ENCODE results near the gene CDH4. TPM values are rescaled to one million over a fixed set of nuclear protein-coding genes. Genes with fewer than 3 reads are reported as not detected.
"Not testable (repeated sequence)": the region's sequence is repeated elsewhere in the genome, so short reads cannot be mapped to it uniquely, and the experiment has no call there.

CDH4 gene
- polyA plus RNA-seq, 1 donor = 1.2 TPM

DNA sequence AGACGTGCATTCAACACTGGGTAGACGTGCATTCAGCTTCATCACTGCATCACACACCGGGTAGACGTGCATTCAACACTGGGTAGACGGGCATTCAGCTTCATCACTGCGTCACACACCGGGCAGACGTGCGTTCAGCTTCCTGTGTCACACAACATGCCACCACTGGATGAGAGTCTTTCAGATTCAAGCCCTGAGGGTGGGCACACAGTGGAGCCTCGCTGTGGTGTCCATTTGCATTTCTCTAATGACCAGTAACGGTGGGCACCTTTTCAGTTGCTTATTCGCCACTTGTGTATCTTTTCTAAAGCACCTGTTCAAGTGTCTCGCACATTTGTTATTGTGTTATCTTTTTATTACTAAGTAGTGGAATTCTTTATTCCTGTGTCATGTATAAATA is 719.5 kb downstream of the CDH4 start:
- DNase-seq (ENCODE audit: low read depth) = not testable (repeated sequence)

DNA sequence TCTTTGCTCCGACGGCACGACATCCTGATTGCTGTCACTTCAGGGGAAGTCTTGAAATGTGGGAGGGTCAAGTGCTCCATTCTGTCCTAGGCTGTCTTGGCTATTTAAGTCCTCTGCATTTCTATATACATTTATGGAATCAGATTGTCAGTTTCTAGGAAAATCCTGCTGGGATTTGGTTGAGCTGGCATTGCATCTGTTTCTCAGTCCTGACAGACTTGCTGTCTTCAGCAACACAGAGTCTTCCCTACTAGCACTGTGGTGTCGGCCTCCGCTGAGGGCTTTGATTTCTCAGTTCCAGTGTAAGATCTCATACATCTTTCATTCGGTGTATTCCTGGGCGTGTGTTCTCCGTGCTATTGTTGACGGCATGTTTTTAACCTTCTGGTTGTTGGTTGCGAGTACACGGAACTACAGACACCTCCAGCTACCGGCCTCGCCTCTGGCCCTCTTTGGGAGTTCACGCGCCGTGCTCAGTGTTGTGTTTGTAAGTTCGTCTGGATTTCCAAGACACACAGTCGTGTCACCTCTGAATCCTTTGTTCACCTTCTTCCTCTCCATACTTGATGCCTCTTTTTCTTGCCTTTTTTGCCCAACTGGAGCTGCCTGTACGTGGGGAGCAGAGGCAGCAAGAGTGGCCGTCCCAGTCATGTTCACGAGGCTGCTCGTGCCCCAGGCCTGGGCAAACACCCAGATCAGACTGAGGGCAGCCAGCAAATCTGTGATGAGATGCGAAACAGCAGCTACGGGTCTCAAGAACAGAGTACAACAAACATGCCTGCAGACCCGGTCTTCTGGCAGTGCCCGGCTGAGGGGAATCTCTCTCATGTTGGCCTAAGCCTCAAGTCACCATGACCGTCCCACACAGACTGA is 720.8 kb downstream of the CDH4 start:
- no peak for DNase-seq (ENCODE audit: low read depth)

DNA sequence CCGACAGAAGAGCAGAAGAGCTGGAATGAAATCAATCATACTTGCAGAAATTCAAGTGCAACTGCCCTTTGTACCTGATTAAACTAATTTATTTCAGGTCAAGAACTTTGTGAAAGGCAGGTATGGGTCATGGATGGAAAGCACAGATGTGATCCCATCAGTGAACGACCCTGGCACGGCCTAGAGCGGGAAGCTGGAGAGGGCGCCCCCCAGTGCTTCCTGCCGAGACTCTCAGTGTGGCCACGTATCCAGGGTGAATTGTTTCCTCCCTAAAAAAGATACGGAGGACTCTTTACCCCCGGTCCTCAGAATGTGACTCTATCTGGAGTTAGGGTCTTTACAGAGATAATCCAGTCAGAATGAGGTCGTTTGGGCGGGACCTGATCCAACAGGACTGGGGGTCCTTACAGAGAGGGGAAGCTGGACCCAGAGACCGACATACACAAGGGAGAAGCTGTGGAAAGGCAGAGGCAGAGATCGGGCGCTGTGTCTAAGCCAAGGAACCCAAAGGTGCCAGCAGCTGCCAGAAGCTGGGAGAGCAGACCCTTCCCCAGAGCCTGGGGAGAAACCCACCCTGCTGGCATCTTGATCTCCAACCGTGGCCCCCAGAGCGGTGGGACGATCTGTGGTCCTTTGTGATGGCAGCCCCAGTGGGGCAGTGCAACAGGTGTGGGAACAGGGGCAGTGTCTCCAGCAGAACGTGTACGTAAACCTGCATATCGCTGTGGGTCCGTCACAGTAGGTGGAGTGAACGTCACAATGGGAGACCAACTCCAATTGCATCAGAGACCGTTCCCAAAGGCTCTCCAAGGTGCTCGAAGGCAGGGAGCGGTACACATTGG is 721.7 kb downstream of the CDH4 start:
- DNase-seq (ENCODE audit: low read depth) = no peak

DNA sequence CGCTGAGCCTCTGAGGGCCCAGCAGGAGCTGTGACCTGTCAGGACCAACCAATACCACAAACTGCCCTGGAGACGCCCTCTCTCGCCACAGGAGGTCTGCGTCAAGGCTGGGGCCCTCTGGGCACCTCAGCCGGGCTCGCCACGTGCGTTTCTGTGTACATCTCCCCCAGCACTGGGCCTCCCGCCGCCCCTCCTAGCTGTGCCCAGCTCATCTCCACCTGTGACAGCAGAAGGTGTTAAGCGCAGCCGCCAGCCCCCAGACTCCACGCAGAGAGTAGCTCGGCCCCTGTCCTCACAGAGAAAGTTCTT is 722.2 kb downstream of the CDH4 start:
- no peak for DNase-seq (ENCODE audit: low read depth)

DNA sequence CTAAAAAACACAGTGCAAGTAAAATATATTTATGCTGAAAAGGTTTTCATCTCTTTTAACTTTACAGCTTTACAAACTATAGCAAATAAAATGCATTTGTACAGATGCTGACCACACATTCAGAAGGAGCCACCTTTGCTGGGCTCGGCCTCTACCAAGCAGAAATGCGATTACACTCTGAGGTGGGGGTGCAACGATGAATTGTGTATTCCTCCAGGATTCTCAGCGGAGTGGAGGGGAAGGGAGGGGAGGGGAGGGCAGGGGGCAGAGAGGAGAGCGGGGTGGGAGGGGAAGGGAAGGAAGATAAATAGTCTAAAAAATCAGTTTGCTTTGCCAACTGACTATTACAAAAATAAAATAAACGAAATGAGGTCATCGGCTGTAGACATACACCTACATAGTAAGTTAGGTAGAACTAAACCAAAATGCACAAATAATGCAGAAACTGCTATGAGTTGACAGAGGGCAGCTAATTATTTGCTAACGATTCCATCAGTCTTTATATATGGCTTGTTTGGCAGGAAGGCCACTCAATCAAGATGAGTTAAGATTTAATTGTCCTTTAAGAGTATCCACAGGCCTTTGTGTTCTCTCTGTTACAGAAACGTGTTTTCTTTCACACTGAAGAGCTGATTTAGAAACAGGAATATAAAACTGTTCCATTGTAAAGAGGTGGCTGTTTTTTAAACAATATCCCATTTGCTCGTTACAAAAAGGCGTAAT is 723.5 kb downstream of the CDH4 start:
- DNase-seq (ENCODE audit: low read depth) = no peak

DNA sequence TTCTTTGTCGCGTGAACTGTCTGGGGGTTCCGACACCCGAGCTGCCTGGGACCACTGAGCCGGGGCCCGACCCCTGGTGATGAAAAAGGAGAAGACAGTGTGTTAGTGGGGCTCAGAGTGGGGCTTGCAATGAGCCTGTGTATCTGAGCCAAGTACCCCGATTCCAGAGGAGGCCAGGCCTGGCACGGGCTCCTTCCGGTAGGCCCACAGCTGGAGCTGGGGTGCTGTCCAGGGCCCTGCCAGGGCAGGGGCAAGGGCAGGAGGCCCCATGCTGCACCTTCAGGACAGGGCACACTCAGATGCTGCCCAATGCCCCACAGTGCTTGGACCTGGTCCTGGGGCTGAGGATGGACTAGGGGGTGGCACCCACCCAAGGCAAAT is 724.2 kb downstream of the CDH4 start:
- no peak for DNase-seq (ENCODE audit: low read depth)

DNA sequence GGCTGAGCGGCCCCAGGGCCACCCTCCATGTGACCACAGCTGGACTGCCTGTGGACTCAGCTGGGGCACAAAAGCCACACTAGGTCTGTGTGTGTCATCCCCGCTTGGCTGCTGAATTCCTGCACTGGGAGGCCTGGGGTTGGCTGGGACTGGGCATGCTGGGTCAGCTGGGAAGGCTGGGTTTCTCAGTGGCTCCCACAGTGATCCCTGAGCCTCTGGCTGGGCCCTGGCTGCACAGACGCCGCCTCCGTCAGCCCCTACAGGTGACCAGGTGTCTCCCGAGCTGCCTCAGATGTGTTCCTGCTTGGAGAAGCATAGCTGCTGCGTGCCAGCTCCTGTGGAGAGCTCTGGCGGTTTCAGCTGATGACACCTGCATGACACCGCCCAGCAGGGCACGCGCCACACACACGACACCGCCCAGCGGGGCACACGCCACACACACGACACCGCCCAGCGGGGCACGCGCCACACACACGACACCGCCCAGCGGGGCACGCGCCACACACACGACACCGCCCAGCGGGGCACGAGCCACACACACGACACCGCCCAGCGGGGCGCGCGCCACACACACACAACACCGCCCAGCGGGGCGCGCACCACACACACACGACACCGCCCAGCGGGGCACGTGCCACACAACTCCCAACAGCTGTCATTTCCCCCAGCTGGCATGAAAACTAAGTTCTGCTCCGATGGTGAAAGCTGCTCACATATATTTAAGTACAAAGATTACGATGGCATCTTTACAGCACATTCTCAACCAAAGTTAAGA is 724.8 kb downstream of the CDH4 start:
- no peak for DNase-seq (ENCODE audit: low read depth)

DNA sequence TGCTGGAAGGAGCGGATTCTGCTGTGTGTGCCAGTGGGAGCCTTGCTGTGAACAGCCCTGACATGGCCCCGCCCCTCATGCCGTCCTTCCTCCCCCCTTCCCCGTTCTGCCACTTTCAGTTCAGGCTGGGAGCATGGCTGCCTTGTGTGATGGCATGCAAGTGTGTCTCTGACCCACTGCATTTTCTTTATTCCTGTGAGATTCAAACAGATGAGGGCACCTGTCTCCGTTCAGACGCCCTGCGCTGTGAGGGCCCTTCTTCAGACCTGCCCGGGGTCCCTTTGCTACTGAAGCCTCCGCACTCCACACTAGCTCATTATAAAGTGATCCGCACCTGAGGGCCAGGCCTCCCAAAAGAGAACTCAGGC is 725.3 kb downstream of the CDH4 start:
- no peak for DNase-seq (ENCODE audit: low read depth)

DNA sequence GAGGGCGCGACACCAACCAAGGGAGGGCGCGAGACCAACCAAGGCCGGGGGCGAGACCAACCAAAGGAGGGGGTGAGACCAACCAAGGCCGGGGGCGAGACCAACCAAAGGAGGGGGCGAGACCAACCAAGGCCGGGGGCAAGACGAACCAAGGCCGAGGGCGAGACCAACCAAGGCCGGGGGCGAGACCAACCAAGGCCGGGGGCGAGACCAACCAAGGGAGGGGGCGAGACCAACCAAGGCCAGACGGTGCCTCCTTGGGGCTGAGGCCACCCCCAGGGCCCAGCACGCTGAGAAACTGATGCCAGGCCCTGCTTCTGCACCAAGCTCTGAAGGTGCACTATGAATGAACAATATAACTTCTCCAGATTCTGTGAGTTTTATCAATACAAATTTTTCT is 726.4 kb downstream of the CDH4 start:
- no peak for DNase-seq (ENCODE audit: low read depth)

DNA sequence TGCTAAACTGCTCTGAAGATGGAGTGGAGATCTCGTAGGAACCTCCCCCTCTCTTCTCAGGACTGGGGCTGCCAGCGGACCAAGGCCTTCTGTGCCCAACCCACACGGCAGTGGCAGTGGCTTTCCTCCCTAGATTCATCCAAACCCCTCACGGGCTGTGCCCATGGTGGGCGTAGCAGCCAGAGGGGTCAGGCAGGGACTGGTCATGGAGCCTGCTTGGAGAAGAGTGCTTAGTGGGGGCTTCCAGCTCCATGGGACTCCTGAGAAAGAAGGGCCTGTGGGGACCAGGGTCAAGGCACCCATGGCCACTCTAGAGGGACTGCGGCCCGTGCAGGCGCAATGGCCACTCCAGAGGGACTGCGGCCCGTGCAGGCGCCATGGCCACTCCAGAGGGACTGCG is 727.0 kb downstream of the CDH4 start:
- DNase-seq (ENCODE audit: low read depth) = no peak

DNA sequence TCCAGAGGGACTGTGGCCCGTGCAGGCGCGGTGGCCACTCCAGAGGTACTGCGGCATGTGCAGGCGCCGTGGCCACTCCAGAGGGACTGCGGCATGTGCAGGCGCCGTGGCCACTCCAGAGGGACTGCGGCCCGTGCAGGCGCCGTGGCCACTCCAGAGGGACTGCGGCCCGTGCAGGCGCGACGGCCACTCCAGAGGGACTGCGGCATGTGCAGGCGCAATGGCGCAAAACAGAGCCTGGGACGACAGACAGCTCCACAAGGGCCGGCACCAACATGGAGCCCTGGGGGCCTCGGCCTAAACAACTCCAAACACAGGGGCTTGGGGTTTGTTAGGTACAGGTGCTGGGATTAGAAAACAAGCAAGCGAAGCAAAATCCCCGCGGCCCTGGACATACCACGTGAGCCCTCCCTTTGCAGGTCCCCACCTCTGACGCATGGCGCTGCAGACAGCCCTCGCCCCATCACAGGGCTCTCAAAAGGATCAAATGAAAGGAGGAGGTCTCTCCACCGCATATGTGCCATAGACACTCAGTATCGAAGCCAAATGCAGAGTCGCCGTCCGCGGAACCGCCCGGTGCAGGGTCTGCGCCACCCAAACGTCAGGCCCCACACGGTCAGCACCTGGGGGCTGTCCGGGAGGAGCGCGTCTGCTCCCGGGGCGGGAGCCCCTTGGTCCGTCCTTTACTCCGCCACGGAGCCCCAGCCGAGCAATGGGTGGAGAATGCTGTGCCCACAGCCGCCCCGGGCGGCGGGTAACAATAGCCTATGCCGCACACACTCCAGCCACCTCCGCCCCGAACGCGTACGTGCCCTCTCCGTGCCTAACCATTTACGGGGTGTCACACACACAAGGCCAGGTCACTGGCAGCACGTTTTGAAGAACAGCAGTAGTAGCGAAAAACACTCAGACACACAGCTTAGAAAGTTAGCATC is 727.9 kb downstream of the CDH4 start:
- no peak for DNase-seq (ENCODE audit: low read depth)

DNA sequence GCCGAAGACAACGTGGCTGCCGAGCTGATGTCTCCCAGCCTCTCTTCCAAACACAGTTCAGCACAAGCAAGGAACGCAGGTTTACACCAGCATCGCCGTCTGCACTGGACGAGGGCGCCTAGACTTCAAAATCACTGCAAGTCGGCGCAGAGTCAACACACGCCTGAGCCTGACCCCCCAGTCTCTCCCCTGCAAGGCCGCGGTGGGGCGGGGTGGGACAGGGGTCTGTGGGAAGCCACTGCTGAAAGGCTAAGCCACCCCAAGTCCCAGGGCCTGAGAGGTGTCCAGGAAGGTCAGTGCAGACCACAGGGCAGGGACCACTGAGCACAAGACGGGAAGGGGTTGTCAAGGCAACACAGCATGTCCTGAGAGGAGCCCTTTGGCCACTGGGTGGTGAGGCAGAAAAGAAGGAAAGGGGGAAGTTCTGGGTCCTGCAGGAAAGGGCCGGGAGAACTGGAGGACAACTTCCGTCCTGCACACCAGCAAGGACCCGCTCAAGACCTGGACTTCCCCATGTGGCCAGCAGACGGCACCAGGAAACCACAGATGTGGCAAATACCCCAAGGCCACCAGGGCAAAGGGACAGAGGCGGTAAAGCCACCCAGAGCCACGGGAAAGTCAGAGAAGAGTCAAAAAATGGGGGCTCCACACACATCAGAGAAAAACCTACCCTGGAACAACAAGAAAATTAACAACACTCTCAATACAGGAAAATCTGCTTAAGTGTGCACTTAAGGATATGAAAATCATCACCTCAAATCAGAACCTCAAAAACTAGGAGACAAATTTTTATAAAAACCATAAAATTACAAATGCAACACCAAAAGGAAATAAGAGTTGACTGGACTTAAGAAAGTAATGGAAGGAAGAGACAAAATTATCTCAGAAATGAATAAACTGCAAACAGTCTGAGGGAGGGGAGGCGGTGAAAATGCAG is 728.9 kb downstream of the CDH4 start:
- DNase-seq (ENCODE audit: low read depth) = no peak

DNA sequence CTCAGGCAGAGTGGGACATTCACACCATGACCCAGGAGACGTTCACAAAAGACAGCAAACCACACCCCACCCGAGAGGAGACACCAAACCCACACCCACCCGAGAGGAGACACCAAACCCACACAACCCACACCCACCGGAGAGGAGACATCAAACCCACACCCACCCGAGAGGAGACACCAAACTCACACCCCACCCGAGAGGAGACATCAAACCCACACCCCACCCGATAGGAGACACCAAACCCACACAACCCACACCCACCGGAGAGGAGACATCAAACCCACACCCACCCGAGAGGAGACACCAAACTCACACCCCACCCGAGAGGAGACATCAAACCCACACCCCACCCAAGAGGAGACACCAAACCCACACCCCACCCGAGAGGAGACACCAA is 729.6 kb downstream of the CDH4 start:
- DNase-seq (ENCODE audit: low read depth) = not testable (repeated sequence)

DNA sequence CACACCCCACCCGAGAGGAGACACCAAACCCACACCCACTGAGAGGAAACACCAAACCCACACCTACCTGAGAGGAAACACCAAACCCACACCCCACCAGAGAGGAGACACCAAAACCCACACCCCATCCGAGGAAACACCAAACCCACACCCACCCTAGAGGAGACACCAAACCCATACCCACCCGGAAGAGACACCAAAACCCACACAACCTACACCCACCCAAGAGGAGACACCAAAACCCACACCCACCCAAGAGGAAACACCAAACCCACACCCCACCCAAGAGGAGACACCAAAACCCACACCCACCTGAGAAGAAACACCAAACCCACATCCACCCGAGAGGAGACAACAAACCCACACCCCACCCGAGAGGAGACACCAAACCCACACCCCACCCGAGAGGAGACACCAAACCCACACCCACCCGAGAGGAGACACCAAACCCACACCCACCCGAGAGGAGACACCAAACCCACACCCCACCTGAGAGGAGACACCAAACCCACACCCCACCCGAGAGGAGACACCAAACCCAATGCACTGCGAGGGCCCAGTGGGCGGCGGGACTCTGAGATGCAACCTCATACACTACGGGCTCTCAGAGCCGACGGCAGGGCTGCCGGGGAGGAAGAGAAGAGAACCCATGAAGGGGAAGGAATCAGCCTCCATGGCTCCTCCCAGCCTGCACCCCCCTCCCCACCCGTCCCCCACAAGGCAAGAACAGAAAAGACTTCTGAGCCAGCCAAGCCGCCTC is 730.3 kb downstream of the CDH4 start:
- DNase-seq (ENCODE audit: low read depth) = no peak

DNA sequence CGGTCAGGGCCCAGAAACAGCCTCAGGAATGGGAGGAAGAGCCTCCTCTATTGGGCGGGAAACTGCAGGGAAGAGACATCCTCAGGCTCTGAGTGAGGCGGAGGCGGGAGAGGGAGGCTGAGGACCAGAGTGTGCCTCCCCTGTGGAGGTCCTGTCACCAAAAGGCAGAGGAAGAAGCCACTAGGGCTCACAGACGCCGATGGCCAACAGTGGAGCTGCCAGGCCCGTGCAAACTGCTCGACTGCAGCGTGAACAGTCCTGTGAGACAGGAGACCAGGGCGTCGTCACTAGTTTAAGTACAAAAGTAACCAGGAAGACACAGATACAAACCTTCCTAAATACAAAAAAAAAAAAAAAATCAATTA is 730.9 kb downstream of the CDH4 start:
- no peak for DNase-seq (ENCODE audit: low read depth)

DNA sequence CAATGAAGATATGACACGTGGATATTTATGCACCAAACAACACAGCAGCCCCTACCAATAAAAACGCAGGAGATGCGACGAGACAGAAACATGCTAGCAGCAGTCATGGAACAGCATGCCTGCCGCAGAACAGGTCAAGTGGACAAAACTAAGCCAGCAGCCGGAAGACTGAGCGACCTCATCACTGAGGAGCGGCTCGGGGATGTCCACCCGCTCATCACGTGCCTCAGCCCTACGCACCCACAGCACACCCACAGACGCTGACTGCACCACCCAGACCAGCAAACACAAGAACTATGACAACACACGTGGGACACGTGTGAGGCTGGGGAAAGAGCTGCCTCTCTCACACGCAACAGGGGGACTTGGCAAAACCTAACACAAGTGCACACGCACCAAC is 731.9 kb downstream of the CDH4 start:
- DNase-seq (ENCODE audit: low read depth) = no peak

DNA sequence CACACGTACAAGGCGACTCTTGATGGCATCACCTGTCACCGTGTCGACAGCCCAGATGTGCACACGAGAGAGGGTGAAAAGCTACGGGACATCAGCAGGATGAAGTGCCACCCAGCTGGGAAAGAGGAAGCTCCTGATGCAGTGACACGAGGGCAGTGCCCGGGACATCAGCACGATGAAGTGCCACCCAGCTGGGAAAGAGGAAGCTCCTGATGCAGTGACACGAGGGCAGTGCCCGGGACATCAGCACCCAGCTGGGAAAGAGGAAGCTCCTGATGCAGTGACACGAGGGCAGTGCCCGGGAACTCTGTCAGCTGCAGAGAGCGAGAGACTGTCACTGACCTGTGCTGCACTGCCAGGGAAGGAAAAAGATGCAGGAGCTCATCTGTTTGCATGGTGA is 732.4 kb downstream of the CDH4 start:
- not testable (repeated sequence) for DNase-seq (ENCODE audit: low read depth)

DNA sequence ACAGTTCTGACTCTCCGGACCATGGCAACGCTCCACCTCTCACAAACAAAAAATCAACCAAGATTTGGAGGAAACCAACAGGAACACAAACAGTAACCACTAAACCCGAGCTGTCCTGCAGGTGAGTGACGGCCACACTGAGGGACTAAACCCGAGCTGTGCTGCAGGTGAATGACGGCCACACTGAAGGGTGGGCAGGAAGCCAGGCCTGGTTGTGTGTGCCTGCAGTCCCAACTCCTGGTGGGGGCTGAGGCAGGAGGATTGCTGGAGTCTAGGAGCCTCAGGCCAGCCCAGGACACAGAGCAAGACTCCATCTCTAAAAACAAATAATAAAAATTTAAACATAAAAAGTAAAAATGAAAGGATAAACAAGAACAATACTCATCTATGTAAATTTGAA is 733.0 kb downstream of the CDH4 start:
- DNase-seq (ENCODE audit: low read depth) = no peak

DNA sequence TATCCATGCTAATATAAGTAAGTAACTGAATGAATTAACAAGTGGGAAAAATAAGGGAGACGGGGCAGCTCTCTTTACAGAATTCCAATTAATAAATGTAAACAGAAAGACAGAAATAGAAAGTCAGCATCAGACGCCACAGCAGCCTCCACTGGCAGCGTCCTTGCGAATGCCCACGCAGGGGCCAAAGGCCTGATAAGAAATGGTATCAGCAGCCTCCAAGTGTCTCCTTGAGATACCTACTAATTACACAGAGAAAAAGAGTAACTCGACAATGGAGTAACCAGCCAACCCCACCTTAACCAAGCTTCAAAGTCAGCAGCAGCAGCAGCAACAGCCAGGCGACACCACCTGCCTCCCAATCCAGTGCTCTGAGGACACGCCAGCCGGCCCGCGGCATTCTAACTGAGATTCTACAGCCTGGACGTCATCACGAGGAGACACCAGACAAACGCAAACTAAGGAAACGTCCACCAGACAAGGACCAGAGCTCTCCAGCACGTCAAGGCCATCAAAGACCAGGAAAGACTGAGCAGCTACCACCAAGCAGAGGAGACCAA is 734.8 kb downstream of the CDH4 start:
- DNase-seq (ENCODE audit: low read depth) = no peak

All from forelimb muscle (tissue), 1 donor.